ENCODE data around the gene TMED4. TPM values are rescaled to one million over a fixed set of nuclear protein-coding genes. Genes with fewer than 3 reads are reported as not detected.

Gene TMED4
- total RNA-seq (2021; ENCODE audit: unreplicated experiment) (67.3 TPM), Bru-seq, nascent RNA (percentile 92 among the genes with signal in this experiment), BruChase-seq, experiment 1, labeled RNA remaining after a 6-hour chase (percentile 99 among the genes with signal in this experiment), BruChase-seq, experiment 2, labeled RNA remaining after a 2-hour chase (percentile 98 among the genes with signal in this experiment)
- 71.0 and 78.4 TPM in 2 replicates for polyA plus RNA-seq (2012)
- long read RNA-seq, transcript TMED4-203 (5 exons, 2,322 nt) = major isoform, 134 of 188 reads
- long read RNA-seq, partial matches to known transcripts = 18 of 188 reads
- long read RNA-seq, other reads (novel, unspliced or antisense) = 29 of 188 reads

DNA sequence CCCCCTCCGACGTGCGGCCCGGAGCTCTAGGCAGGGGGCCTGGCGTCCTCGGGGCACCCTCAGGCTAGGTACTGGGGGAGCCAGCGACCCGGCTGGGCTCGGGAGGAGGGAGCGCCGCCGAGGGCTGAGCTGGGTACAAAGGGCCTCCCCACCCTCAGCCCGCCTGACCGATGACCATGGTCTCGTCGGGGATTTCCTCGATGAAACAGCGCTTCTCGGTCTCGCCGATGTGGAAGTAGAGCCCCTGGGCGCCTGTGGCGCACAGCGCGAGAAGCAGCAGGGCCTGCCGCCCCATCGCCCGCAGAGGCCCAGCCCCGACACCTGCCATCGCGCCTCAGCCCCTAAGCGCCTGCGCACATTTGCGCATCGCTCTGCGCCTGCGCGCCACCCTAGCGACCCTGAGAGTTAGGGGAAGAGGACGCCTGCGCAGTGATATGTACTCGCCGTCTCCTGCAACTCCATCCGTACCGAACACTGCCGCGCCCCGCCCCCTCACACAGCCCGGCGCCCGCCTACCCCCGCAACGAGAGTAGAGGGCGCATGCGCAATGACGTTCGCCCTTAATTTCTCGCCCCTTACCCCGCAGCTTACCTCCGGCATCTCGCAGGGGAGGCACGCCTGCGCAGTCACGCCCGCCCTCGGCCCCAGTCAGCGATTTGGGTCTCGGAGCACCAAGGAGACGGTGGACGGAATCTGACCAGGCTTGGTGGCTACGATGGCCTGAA, at the start of gene TMED4:
TSS of gene TMED4 (minus strand) at position 353 of the 725 bp plus-strand sequence. CDS start at position 328, 25 bp downstream.
- Histone ChIP-seq H3K79me2 (ENCODE audit: insufficient read depth, low read length) (peaks cover 38% of the 10 kb centered on the region), H3K36me3 (ENCODE audit: control insufficient read depth in 1 of 2, insufficient read depth in 2 of 2, low read length in 2 of 2) (peaks cover 17 to 20% of the 10 kb centered on the region in 2 experiments; a peak in 3 of 4 replicates), H3K9me3 (ENCODE audit: control insufficient read depth in 1 of 2, insufficient read depth in 1 of 2, low read depth in 1 of 2, low read length in 2 of 2) (no peaks in the 10 kb centered on the region), H2AFZ (ENCODE audit: low read depth, low read length, poor library complexity, severe bottlenecking) (no peak within 1 kb of the TSS), H3K9ac (ENCODE audit: low read length) (peak within 1 kb of the TSS; percentile 84), H3K27me3 (ENCODE audit: insufficient read depth, low read length) (no peaks in the 10 kb centered on the region), H3K4me2 (ENCODE audit: low read length) (peak within 1 kb of the TSS; percentile 81), H3K4me3 (replicated peaks in 1 of 2; ENCODE audit: low read depth in 1 of 2, low read length in 2 of 2) (peak within 1 kb of the TSS; percentile 79 to 98), H4K20me1 (ENCODE audit: insufficient read depth) (no peaks in the 10 kb centered on the region), H3K4me1 (ENCODE audit: control insufficient read depth in 1 of 2, insufficient read depth in 2 of 2, low read length in 2 of 2) (peaks cover 5 to 16% of the 10 kb centered on the region in 2 experiments; a peak in 2 of 4 replicates), H3K9me2 (ENCODE audit: insufficient read depth) (no peaks in the 10 kb centered on the region), H3K27ac (ENCODE audit: low read depth, low read length) (peak within 1 kb of the TSS; percentile 80)
- ChIA-PET POLR2A (interaction anchor here (0.7 to 1.8 kb wide), 3 partner anchors 9 to 418 kb away, joined by 3 to 14 read pairs (median 3); partner anchors contain the start of genes DDX56 and PPIA), CTCF (interaction anchor here (0.8 to 0.9 kb wide), 2 partner anchors 8 to 554 kb away, joined by 3 to 5 read pairs; no protein-coding TSS in a partner anchor), RAD21 (ENCODE audit: low non-redundant PET in 1 of 2, low total read pairs in 2 of 2, uncharacterized antibody in 2 of 2, unreplicated experiment in 2 of 2) (no interaction called here)
- ATAC-seq = peak; percentile 94
- peak; percentile 96 for DNase-seq (ENCODE audit: low read depth, low spot score)
- intact Hi-C loops (cut with micrococcal nuclease) = loop anchor here (10.0 kb wide), 1 partner anchor 383 kb away; no protein-coding TSS in a partner anchor
- BruUV-seq (replicated peaks) = no TSS peak
- TF ChIP-seq, protein P1, sequence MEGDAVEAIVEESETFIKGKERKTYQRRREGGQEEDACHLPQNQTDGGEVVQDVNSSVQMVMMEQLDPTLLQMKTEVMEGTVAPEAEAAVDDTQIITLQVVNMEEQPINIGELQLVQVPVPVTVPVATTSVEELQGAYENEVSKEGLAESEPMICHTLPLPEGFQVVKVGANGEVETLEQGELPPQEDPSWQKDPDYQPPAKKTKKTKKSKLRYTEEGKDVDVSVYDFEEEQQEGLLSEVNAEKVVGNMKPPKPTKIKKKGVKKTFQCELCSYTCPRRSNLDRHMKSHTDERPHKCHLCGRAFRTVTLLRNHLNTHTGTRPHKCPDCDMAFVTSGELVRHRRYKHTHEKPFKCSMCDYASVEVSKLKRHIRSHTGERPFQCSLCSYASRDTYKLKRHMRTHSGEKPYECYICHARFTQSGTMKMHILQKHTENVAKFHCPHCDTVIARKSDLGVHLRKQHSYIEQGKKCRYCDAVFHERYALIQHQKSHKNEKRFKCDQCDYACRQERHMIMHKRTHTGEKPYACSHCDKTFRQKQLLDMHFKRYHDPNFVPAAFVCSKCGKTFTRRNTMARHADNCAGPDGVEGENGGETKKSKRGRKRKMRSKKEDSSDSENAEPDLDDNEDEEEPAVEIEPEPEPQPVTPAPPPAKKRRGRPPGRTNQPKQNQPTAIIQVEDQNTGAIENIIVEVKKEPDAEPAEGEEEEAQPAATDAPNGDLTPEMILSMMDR (IDR thresholded peaks at IDR 0.05 in 2 of 3, conservative IDR thresholded peaks at IDR 0.05 in 1 of 3; ENCODE audit: borderline replicate concordance in 1 of 3, insufficient read depth in 1 of 3, low read depth in 2 of 3, low read length in 2 of 3) = no peak
- TF ChIP-seq EGR1 (IDR thresholded peaks at IDR 0.05; ENCODE audit: low read depth) = no peak
- peak; percentile 37 for TF ChIP-seq YY1 (IDR thresholded peaks at IDR 0.05; ENCODE audit: extremely low read depth, insufficient replicate concordance, low read depth, low read length)
- TF ChIP-seq CBX3 (IDR thresholded peaks at IDR 0.05; ENCODE audit: low read depth) = no peak
- no peak for TF ChIP-seq ELF1 (IDR thresholded peaks at IDR 0.05; ENCODE audit: borderline replicate concordance, low read depth)
- TF ChIP-seq ZFX (IDR thresholded peaks at IDR 0.05) = peak; percentile 93
- peak; percentile 95 for TF ChIP-seq POLR2AphosphoS5 (IDR thresholded peaks at IDR 0.05; ENCODE audit: low read depth, low read length)
- no peak for TF ChIP-seq RAD21 (IDR thresholded peaks at IDR 0.05; ENCODE audit: low read depth)
- TF ChIP-seq TCF7L2 (IDR thresholded peaks at IDR 0.05; ENCODE audit: borderline replicate concordance, extremely low read depth, insufficient read depth, insufficient read length) = no peak
- TF ChIP-seq, protein P2, sequence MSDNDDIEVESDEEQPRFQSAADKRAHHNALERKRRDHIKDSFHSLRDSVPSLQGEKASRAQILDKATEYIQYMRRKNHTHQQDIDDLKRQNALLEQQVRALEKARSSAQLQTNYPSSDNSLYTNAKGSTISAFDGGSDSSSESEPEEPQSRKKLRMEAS (IDR thresholded peaks at IDR 0.05) = no peak
- TF ChIP-seq POLR2A (IDR thresholded peaks at IDR 0.05; ENCODE audit: borderline replicate concordance, extremely low read depth, insufficient read depth, insufficient read length) = peak; percentile 90
- TF ChIP-seq EZH2phosphoT487 (IDR thresholded peaks at IDR 0.05; ENCODE audit: borderline replicate concordance) = no peak
